Body of pancreas (tissue), 4 donors: ENCODE data around the gene EEPD1. TPM values are rescaled to one million over a fixed set of nuclear protein-coding genes. Genes with fewer than 3 reads are reported as not detected.

Source experiments
- ATAC-seq: fragments of 150-250 bp; one replicate; pipeline ENCODE4 v1.9.1; 2016
- DNase-seq, 4 donors: peaks; one replicate each; pipeline ENCODE4 v3.0.0-alpha.2; 2019
- H3K27ac ChIP-seq, 4 donors: fragments of 200-600 bp; sonication (generic); 1 replicate in 3 of 4; 2 replicates in 1 of 4; pipeline versions ENCODE4 v1.5.1 to v1.6.1; 2016 to 2019; ENCODE audit warnings: mild to moderate bottlenecking in 1 of 4, mixed read lengths in 1 of 4, moderate library complexity in 1 of 4
- H3K27me3 ChIP-seq, 2 donors: fragments of 200-600 bp; sonication (generic); one replicate each; pipeline ENCODE4 v1.6.0; 2016; ENCODE audit warnings: mild to moderate bottlenecking in 1 of 2
- H3K36me3 ChIP-seq, 2 donors: fragments of 200-600 bp; sonication (generic); replicated peaks in 1 of 2; 2 replicates each; pipeline ENCODE4 v1.5.1; 2016; ENCODE audit warnings: low read depth in 2 of 2; ENCODE audit not compliant: insufficient read depth in 1 of 2
- H3K4me1 ChIP-seq: fragments of 200-600 bp; sonication (generic); one replicate; pipeline ENCODE4 v1.6.0; 2016
- H3K4me3 ChIP-seq, 2 donors: fragments of 200-600 bp; sonication (generic); 1 replicate in 1 of 2; 2 replicates in 1 of 2; pipeline ENCODE4 v1.5.1; 2016 to 2019
- H3K9me3 ChIP-seq, 3 donors: fragments of 200-600 bp; sonication (generic); 1 replicate in 2 of 3; 2 replicates in 1 of 3; pipeline ENCODE4 v1.5.1; 2016
- CTCF ChIP-seq, 7 experiments: fragments of 450-650 bp in 4 of 7; fragments of 200-600 bp in 3 of 7; sonication (generic) in 3 of 7; IDR thresholded peaks; one replicate each; pipeline ENCODE4 v1.5.1; 2016 to 2019; ENCODE audit warnings: antibody characterized with exemption in 7 of 7
- POLR2A ChIP-seq, 3 donors: fragments of 450-650 bp; IDR thresholded peaks; one replicate each; pipeline ENCODE4 v1.6.1; 2016; ENCODE audit warnings: antibody characterized with exemption in 3 of 3, mild to moderate bottlenecking in 2 of 3
- WGBS, 2 donors: methylation state at CpG; one replicate each; pipeline ENCODE4 v1.1.5; 2017; 5-methylcytosine and 5-hydroxymethylcytosine counted together
- intact Hi-C: fragments of 100-400 bp; cut with DNase I; formaldehyde crosslinking; loops from one replicate; pipeline ENCODE4 v1.15.1; 2023
- total RNA-seq, 2 donors: library from RNA; depleted of rRNA; stranded (reverse); fragments of >200 nt; gene quantifications; one replicate each; pipeline ENCODE4 v1.1.0, GENCODE V29; 2016

EEPD1 gene
- total RNA-seq, 2 donors from 2014 or later, result 13.5 to 24.1 TPM

DNA sequence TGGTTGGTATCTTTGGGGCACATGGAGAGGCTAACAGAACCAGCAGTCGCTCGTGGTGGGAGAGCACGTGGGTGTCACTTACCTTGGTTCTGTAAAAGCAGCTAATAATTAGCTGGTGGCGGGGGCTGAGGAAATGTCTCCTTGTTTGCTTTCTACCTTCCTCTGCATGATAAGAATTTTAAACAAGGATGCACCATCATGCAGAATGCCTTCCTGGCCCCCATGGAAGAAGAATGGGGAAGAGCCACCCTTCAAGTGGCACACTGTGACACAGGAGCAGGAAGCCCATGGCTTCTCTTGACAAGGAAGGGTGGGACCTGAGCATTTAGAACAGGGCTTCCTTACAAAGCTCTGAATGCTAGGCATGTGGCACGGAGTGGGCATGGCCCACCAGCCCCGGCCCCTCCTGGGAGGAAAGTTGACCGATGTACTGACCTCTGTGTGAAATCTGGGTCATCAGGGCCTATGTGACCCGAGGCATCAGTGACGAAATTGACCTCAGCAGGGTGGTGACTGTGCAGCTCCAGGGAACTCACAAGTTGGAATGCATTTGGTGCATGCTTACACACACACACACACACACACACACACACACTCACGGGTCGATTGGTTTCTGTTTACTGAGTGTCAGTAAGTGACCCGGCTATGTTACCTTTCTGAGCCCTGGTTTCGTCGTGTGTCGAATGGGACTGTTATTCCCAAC, 119.7 kb downstream of the EEPD1 start:
- intact Hi-C loops, result no loop called here
- peak overlapping the region; percentile 46 to 89 (median 84) for H3K27ac ChIP-seq
- no peak overlapping the region for H3K4me3 ChIP-seq
- no peaks in the 10 kb centered on the region for H3K27me3 ChIP-seq
- 32 to 36% methylated on average over 14 to 15 of the region's 15 CpGs for WGBS, 2 donors
- peak in 2 of 3 donors; percentile 18 to 32 for TF ChIP-seq POLR2A (IDR thresholded peaks at IDR 0.05)
- TF ChIP-seq CTCF (IDR thresholded peaks at IDR 0.05), result no peak
- peaks cover 49% of the 10 kb centered on the region for H3K4me1 ChIP-seq
- no peaks in the 10 kb centered on the region for H3K36me3 ChIP-seq
- peak; percentile 94 for ATAC-seq
- no peaks in the 10 kb centered on the region for H3K9me3 ChIP-seq
- DNase-seq, result peak; percentile 68 to 87 (median 82)

DNA sequence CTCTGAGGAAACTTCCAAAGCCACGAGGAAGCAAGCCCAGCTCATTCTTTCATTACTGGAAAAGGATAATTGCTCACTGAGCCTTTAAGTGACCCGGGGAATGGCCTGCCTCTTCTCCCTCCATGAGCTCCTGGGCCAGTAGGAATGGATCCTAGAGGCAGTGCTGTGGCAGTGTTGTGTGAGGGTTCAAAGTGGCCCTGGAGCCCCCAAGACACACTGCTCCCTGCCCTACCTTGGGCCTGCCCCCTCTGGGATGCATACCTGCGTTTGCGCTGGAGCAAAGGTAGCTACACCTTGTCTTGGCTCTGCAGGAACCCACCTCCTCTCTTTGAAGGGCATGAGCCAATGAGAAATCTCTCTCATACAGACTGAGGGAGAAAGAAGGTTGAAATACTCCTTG, 120.8 kb downstream of the EEPD1 start:
- Histone ChIP-seq H3K27ac (peak overlapping the region; percentile 46 to 89 (median 84)), H3K27me3 (no peaks in the 10 kb centered on the region), H3K36me3 (no peaks in the 10 kb centered on the region), H3K9me3 (no peaks in the 10 kb centered on the region), H3K4me3 (no peak overlapping the region), H3K4me1 (peaks cover 56% of the 10 kb centered on the region)
- intact Hi-C loops, result no loop called here
- 20 to 61% methylated on average over 2 to 4 of the region's 4 CpGs for WGBS, 2 donors
- ATAC-seq (no peak), DNase-seq (no peak)
- TF ChIP-seq POLR2A (IDR thresholded peaks at IDR 0.05), result no peak
- TF ChIP-seq CTCF (IDR thresholded peaks at IDR 0.05), result no peak

GRCh38 chr7:36275735-36276284, 122.8 kb downstream of the EEPD1 start:
- 74 to 81% methylated on average over 8 of the region's 8 CpGs for WGBS, 2 donors
- ATAC-seq, result no peak
- intact Hi-C loops, result no loop called here
- peaks cover 62% of the 10 kb centered on the region for H3K4me1 ChIP-seq
- no peak for TF ChIP-seq CTCF (IDR thresholded peaks at IDR 0.05)
- TF ChIP-seq POLR2A (IDR thresholded peaks at IDR 0.05), result no peak
- no peak for DNase-seq
- peak overlapping the region in 3 of 4 donors; percentile 20 to 84 (median 56) for H3K27ac ChIP-seq
- no peaks in the 10 kb centered on the region for H3K36me3 ChIP-seq
- H3K4me3 ChIP-seq, result no peak overlapping the region
- H3K9me3 ChIP-seq, result no peaks in the 10 kb centered on the region
- H3K27me3 ChIP-seq, result no peaks in the 10 kb centered on the region

GRCh38 chr7:36276428-36277248, 123.6 kb downstream of the EEPD1 start:
- DNase-seq (no peak), ATAC-seq (no peak)
- peaks cover 70% of the 10 kb centered on the region for H3K4me1 ChIP-seq
- intact Hi-C loops, result no loop called here
- no peaks in the 10 kb centered on the region for H3K36me3 ChIP-seq
- H3K27me3 ChIP-seq, result no peaks in the 10 kb centered on the region
- H3K9me3 ChIP-seq, result no peaks in the 10 kb centered on the region
- TF ChIP-seq POLR2A (IDR thresholded peaks at IDR 0.05) (no peak), CTCF (IDR thresholded peaks at IDR 0.05) (no peak)
- WGBS, 2 donors, result 77 to 80% methylated on average over 7 of the region's 7 CpGs
- peak overlapping the region; percentile 13 to 56 (median 34) for H3K27ac ChIP-seq
- H3K4me3 ChIP-seq, result no peak overlapping the region
